Measurements from ENCODE around the gene HHAT.
"Not testable (repeated sequence)": the region's sequence is repeated elsewhere in the genome, so short reads cannot be mapped to it uniquely, and the experiment has no call there.

The HHAT gene

DNA sequence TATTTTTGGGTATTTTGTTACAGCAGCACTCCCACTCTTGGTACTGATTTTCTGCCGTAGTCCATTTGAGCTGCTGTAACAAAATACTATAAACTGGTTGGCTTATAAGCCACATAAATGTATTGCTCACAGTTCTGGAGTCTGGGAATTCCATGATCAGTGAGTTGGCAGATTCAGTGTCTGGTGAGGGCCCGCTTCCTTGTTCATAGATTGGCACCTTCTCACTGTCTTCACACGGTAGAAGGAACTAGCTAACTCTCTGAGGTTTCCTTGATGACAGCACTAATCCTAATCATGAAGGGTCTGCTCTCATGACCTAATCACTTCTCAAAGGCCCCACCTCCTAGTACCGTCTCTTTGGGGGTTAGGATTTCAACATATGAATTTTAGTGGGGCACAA is 85.2 kb downstream of the HHAT start:
- POLR2A ChIA-PET: interaction anchor here (0.8 kb wide), 1 partner anchor 25 kb away, joined by 3 read pairs; no protein-coding TSS in a partner anchor
- CTCF ChIA-PET: interaction anchor here (0.8 to 10.5 kb wide), 7 partner anchors 9 to 721 kb away, joined by 3 to 116 read pairs (median 5); partner anchors contain the start of gene KCNH1
- TF ChIP-seq, protein P1, sequence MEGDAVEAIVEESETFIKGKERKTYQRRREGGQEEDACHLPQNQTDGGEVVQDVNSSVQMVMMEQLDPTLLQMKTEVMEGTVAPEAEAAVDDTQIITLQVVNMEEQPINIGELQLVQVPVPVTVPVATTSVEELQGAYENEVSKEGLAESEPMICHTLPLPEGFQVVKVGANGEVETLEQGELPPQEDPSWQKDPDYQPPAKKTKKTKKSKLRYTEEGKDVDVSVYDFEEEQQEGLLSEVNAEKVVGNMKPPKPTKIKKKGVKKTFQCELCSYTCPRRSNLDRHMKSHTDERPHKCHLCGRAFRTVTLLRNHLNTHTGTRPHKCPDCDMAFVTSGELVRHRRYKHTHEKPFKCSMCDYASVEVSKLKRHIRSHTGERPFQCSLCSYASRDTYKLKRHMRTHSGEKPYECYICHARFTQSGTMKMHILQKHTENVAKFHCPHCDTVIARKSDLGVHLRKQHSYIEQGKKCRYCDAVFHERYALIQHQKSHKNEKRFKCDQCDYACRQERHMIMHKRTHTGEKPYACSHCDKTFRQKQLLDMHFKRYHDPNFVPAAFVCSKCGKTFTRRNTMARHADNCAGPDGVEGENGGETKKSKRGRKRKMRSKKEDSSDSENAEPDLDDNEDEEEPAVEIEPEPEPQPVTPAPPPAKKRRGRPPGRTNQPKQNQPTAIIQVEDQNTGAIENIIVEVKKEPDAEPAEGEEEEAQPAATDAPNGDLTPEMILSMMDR (IDR thresholded peaks at IDR 0.05; ENCODE audit: insufficient read depth, low read length, missing control alignments): no peak
- H3K4me3 ChIP-seq (ENCODE audit: low read depth, low read length): no peak overlapping the region
- no peak for DNase-seq (ENCODE audit: low read depth, low spot score)

DNA sequence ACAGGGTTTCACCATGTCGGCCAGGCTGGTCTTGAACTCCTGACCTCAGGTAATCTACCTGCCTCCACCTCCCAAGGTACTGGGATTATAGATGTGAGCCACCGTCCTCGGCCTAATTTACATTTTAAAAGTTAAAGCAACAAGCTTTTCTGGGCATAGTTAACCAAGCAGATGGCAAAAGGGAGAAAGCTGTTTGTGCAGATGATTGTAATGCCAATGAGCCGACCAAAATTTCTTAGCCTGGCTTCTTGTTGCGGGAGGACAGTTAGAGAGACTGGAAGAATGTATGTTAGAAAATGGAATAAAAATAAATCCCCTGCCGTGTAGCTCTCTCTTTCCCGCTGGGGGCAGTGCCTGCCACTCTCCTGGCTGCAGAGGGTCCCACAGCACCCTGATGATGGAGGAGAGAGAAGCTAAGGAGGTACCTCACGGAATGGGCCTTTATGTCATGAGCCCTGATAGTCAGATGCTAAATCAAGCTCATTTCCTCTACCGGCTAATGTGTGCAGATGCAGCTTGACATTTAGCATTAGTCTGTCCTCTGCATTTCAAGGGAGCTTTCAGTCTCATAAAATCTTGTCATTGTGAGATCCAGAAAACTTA is 87.2 kb downstream of the HHAT start:
- CTCF ChIA-PET: interaction anchor here (0.6 to 10.5 kb wide), 19 partner anchors 9 to 1099 kb away, joined by 3 to 116 read pairs (median 6); partner anchors contain the start of gene KCNH1
- POLR2A ChIA-PET: interaction anchor here (2.0 kb wide), 1 partner anchor 23 kb away, joined by 15 read pairs; no protein-coding TSS in a partner anchor
- no peak overlapping the region for H3K4me3 ChIP-seq (ENCODE audit: low read depth, low read length)
- no peak for DNase-seq (ENCODE audit: low read depth, low spot score)
- TF ChIP-seq, protein P1 (IDR thresholded peaks at IDR 0.05; ENCODE audit: insufficient read depth, low read length, missing control alignments): no peak

DNA sequence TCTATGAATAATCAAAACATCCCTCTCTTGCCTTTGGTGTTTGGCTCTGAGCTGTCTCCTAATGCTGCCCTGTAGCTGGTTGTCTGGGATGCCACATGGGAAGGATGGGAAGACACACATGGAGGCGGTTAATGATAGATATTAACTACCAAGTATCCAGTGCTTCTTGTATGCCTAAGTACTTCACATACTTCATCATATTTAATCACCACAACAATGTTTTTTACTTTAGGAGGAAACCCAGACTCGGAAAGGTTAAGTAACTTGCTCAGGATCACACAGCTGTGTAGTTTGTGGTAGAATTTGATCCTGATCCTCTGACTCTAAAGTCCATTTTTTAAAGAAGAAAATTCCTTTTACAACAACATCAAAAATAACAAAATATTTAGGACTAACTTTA is 88.0 kb downstream of the HHAT start:
- POLR2A ChIA-PET: interaction anchor here (2.0 kb wide), 1 partner anchor 22 kb away, joined by 15 read pairs; no protein-coding TSS in a partner anchor
- TF ChIP-seq, protein P1 (IDR thresholded peaks at IDR 0.05; ENCODE audit: insufficient read depth, low read length, missing control alignments): no peak
- CTCF ChIA-PET: interaction anchor here (0.9 to 10.5 kb wide), 16 partner anchors 8 to 1098 kb away, joined by 3 to 116 read pairs (median 6); partner anchors contain the start of gene KCNH1
- H3K4me3 ChIP-seq (ENCODE audit: low read depth, low read length): no peak overlapping the region
- DNase-seq (ENCODE audit: low read depth, low spot score): no peak

DNA sequence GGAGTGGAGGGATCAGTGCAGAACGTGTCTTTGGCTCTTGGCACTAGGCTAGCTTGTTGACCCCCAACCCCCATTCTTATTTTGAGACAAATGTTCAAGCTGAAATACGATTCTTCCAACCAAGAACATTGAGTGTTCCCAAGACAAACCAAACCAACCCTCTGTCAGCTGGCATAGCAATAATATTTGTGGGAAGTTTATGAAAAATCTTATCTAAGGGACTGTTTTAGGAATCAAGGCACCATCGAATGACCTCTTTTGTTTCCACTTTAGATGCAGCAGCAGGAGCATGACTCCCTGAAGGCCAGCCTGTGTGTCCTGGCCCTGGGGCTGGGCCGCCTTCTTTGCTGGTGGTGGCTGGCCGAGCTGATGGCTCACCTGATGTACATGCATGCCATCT is 89.2 kb downstream of the HHAT start:
- ChIA-PET POLR2A (interaction anchor here (0.6 kb wide), 1 partner anchor 73 kb away, joined by 3 read pairs; no protein-coding TSS in a partner anchor), CTCF (interaction anchor here (1.2 to 10.5 kb wide), 6 partner anchors 9 to 717 kb away, joined by 3 to 116 read pairs (median 16); partner anchors contain the start of gene KCNH1)
- TF ChIP-seq, protein P1 (IDR thresholded peaks at IDR 0.05; ENCODE audit: insufficient read depth, low read length, missing control alignments): no peak
- DNase-seq (ENCODE audit: low read depth, low spot score): no peak
- H3K4me3 ChIP-seq (ENCODE audit: low read depth, low read length): no peak overlapping the region

DNA sequence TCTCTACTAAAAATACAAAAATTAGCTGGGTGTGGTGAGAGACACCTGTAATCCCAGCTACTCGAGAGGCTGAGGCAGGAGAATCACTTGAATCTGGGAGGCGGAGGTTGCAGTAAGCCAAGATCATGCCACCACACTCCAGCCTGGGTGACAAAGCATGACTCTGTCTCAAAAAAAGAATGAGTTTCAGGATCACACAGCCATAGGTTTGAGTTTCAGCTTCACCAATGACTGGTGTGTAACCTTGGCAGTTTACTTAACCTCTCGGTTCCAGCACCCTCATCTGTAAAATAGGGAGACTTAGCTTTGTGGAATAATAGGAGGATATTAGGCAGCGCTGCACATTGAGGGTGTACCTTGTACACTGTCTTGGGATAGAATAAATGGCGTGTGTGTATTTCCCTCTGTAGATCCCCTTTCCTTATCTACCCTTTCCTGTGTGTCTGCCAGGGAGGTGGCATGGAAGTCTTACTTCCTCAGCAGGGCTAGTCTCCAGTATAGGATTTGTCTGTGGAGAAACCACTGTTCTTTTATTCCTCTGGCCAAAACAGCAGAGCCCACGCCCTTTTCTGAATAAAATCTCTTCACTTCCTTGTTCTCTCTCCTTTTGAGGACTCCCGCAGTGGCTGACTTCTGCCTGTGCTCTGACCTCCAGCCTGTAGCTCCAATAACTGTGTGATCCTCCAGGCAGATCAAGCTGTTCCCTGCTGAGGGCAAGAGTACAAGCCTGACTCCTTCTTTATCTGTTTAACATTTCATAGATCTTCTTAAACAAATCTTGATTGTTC is 90.4 kb downstream of the HHAT start:
- POLR2A ChIA-PET: no interaction called here
- CTCF ChIA-PET: interaction anchor here (0.8 to 10.5 kb wide), 7 partner anchors 10 to 716 kb away, joined by 3 to 116 read pairs (median 14); partner anchors contain the start of gene KCNH1

DNA sequence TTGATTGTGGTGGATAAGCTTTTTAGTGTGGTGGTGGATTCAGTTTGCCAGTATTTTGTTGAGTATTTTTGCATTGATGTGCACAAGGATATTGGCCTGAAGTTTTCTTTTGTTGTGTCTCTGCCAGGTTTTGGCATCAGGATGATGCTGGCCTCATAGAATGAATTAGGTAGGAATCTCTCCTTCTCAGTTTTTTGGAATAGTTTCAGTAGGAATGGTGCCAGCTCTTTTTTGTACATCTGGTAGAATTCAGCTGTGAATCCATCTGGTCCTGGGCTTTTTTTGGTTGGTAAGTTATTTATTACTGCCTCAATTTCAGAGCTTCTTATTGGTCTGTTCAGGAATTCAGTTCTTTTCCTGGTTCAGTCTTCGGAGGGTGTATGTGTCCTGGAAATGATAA is 98.0 kb downstream of the HHAT start:
- CTCF ChIA-PET: interaction anchor here (1.0 to 2.3 kb wide), 4 partner anchors 11 to 66 kb away, joined by 3 to 9 read pairs (median 6); no protein-coding TSS in a partner anchor
- DNase-seq (ENCODE audit: low read depth, low spot score); POLR2A ChIA-PET; H3K4me3 ChIP-seq (ENCODE audit: low read depth, low read length): not testable (repeated sequence)

More for the DNA sequence above, 90.4 kb downstream of the HHAT start:
- TF ChIP-seq, protein P1 (IDR thresholded peaks at IDR 0.05; ENCODE audit: insufficient read depth, low read length, missing control alignments): no peak
- no peak overlapping the region for H3K4me3 ChIP-seq (ENCODE audit: low read depth, low read length)
- DNase-seq (ENCODE audit: low read depth, low spot score): no peak

All from AG04449 (cell line).